Kidney tubule cell (primary cell): ENCODE measurements around the gene PDXDC1.
"Not testable (repeated sequence)": the region's sequence is repeated elsewhere in the genome, so short reads cannot be mapped to it uniquely, and the experiment has no call there.

ENCODE experiments used
- DNase-seq: peaks from one replicate; pipeline ENCODE4 v3.0.0-alpha.2; 2018; ENCODE audit warnings: low spot score

The PDXDC1 gene

DNA sequence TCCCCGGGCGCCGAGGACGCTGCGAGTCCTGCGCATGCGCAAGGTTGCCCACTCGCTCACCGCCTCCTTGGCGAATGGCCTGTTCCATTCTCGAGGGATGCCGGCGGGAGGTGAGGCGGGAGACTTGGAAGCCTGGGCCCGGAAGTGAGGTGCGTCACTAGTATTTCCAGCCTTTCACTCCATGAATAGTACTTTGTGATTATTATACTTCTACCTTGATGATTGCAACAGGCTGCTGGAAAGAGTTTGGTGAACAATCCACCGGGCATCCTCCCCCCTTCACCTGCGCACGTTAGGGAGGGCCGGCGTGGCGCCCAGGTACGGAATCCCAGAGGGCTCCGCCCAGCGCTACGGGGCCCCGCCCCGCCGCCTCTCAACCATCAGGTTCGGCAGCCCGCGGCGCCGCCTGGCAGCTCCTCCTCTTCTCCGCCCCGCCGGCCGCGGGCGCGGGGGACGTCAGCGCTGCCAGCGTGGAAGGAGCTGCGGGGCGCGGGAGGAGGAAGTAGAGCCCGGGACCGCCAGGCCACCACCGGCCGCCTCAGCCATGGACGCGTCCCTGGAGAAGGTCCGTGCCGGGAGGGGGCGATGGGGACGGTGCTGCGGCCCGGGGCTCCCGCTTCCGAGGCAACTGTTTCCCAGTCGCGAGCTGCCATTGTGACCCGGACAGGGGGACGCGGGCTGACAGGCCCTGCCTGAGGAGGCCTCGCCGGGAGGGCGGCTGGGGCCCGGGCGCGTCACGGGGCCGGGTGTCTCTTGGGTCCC, at the start of gene PDXDC1:
Gene PDXDC1, plus strand, starts transcription at position 371 of the 762 bp plus-strand sequence. Its CDS starts 174 bp downstream, at position 545.
- DNase-seq, result peak; percentile 99

DNA sequence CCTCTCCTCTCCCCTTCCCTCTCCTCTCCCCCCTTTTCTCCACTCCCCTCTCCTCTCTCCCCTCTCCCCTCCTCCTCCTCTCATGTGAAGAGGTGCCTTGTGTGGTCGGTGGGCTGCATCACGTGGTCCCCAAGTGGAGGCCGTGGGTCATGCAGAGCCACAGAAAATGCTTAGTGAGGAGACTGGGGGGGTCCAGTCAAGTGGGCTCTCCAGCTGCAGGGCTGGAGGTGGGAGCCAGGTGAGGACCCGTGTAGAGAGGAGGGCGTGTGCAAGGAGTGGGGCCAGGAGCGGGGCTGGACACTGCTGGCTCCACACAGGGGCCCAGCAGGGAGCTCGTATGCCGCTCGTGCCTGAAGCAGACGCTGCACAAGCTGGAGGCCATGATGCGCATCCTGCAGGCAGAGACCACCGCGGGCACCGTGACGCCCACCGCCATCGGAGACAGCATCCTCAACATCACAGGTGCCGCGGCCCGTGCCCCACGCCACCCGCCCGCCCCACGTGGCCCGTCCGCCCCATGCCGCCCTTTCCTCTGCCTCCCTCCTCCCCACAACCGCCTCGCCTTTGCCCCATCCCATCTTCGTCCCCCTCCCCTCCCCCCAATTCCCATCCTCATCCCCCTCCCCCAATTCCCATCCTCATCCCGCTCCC, 46.6 kb upstream of the PDXDC1 start:
- peak; percentile 4 for DNase-seq

DNA sequence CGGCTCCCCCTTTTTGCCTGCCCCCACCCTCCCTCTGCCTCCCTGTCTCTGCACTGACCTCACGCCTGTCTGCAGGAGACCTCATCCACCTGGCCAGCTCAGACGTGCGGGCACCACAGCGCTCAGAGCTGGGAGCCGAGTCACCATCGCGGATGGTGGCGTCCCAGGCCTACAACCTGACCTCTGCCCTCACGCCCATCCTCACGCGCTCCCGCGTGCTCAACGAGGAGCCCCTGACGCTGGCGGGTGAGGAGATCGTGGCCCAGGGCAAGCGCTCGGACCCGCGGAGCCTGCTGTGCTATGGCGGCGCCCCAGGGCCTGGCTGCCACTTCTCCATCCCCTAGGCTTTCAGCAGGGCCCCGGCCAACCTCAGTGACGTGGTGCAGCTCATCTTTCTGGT, 45.6 kb upstream of the PDXDC1 start:
- not testable (repeated sequence) for DNase-seq

DNA sequence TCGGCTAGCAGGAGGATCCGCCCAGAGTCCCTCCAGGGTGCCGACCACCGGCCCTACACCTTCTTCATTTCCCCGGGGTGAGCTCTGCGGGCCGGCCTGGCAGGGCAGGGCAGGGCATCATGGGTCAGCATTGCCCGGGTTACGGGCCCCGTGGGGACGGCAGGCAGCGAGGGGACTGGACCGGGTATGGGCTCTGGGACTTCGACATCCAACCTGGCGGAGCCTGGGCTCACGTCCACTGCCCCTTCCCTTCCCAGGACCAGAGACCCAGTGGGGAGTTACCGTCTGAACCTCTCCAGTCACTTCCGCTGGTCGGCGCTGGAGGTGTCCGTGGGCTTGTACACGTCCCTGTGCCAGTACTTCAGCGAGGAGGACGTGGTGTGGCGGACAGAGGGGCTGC, 44.6 kb upstream of the PDXDC1 start:
- DNase-seq, result not testable (repeated sequence)

GRCh38 chr16:14930971-14931370, 43.9 kb upstream of the PDXDC1 start:
- DNase-seq, result not testable (repeated sequence)

DNA sequence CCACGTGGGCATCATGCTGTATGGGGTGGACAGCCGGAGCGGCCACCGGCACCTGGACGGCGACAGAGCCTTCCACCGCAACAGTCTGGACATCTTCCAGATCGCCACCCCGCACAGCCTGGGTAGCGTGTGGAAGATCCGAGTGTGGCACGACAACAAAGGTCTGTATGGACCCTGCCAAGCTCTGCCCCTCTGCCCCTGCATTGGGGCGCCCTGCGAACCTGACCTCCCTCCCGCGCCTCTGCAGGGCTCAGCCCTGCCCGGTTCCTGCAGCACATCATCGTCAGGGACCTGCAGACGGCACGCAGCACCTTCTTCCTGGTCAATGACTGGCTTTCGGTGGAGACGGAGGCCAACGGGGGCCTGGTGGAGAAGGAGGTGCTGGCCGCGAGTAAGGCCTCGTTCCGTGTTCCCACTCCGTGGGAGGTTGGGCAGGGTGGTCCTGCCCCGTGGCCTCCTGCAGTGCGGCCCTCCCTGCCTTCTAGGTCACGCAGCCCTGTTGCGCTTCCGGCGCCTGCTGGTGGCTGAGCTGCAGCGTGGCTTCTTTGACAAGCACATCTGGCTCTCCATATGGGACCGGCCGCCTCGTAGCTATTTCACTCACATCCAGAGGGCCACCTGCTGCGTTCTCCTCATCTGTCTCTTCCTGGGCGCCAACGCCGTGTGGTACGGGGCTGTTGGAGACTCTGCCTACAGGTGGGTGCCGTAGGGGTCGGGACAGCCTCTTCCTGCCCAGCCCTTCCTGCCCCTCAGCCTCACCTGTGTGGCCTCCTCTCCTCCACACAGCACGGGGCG, 42.0 kb upstream of the PDXDC1 start:
- not testable (repeated sequence) for DNase-seq

DNA sequence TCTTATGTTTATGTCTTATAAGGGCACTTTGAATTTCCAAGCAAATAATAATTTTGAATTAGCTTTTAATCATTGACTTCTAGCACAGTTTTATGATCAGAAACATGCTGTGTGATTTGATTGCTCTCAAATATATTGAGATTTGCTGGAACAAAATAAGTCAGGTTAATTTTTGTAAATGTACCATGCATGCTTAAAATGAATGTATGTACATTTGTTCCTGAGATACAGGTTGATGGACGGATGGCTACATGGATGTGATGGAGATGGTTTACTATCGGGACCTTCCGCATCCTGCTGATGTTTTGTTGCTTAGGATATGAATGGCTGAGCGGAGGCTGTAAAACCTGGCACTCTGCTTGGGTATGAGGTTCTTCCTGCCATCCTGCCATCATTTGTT, 37.7 kb upstream of the PDXDC1 start, which contains the start of gene NPIPA1:
Gene NPIPA1, plus strand, starts transcription at position 301 of the 400 bp plus-strand sequence. Its CDS starts 0 bp downstream, at position 301.
- not testable (repeated sequence) for DNase-seq

DNA sequence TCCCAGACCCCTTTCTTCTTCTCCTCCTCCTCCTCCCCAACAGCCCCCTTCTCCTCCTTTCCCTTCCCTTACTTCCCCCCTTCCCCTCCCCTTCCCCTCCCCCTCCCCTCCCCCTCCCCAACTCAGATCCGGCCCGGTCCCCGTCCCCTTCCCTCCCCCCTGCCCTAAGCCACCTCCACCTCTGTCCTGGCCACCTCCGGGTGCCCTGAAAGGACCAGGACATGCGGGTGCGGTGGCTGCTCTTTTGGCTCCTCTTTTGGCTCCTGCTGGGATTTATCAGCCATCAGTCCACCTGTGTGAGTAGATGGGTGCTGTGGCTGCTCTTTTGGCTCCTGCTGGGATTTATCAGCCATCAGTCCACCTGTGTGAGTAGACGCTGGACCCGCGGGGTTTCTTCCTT, 36.8 kb upstream of the PDXDC1 start:
- DNase-seq, result not testable (repeated sequence)

DNA sequence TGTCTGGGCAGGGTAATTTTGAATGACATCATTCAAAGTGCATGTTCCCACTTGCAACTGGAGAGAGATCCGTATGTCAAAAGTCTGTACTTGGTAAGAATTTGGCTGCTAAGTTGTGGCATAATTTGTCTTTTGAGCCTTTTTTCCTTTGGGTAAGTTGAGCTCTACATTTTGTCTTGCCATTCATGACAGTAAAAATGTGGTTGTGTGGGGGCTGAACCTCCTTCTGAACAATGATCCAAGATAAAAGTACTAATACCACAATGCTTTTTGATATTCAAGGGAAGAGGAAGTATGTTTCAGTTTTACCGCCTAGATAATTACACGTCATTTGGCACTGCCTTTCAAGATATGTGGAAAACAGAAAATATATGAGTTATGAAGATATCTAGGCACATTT, 32.1 kb upstream of the PDXDC1 start:
- DNase-seq, result not testable (repeated sequence)

GRCh38 chr16:14955546-14956231, 19.1 kb upstream of the PDXDC1 start:
- no peak for DNase-seq

GRCh38 chr16:14957576-14958322, 17.1 kb upstream of the PDXDC1 start:
- DNase-seq, result no peak

DNA sequence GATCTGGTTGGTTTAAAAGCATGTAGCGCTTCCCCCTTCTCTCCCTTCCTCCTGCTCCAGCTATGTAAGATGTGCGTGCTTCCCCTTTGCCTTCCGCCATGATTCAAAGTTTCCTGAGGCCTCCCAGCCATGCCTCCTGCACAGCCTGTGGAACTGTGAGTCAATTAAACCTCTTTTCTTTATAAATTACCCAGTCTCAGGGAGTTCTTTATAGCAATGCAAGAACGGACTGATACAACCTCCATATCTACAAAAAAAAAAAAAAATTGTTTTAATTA, 16.6 kb upstream of the PDXDC1 start:
- no peak for DNase-seq

DNA sequence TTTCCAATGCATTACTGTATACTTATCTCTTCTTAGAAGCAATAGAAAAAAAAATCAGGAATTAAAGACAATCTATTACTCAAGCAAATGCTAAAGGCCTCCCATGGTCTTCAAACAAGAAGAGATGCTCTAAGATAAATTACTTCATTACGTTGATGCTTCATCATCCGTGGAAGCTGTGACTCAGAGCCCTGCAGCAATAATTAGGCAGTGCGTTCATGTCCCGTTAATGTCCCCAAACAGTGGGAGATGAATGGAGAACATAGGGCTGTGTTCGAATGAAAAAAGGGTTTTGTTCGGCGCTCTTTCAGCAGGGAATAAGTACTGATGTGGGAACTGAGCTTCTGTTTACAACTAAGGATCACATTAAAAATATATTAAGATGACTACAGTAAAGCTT, 15.9 kb upstream of the PDXDC1 start:
- DNase-seq, result no peak

GRCh38 chr16:14961405-14962186, 13.2 kb upstream of the PDXDC1 start:
- DNase-seq, result no peak

GRCh38 chr16:14963281-14964173, 11.3 kb upstream of the PDXDC1 start:
- DNase-seq, result no peak

DNA sequence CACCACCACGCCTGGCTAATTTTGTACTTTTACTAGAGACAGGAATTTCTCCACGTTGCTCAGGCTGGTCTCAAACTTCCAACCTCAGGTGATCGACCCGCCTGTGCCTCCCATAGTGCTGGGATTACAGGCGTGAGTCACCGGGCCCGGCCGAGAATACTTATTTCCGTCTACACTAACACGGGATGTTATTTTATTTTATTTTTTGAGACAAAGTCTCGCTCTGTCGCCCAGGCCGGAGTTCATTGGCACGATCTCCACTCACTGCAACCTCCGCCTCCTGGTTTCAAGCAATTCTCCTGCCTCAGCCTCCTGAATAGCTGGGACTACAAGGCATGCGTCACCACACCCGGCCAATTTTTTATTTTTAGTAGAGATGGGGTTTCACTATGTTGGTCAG, 9.5 kb upstream of the PDXDC1 start:
- DNase-seq, result no peak

DNA sequence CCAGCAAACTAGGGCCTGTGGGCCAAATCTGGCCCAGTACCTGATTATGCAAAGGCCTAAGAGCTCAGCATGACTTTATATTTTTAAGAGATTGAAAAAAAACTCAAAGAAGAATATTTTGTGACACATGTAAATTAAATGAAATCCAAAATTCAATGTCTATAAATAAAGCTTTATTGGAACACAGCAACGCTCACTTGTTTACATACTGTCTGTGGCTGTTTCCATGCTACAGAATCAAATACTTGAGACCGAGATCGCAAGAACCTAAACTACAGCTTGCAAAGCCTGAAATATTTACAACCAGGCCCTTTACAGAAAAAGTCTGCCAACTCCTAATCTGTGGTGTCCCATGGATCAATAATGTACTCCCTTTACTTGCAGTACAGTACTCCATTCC, 5.0 kb upstream of the PDXDC1 start:
- not testable (repeated sequence) for DNase-seq

DNA sequence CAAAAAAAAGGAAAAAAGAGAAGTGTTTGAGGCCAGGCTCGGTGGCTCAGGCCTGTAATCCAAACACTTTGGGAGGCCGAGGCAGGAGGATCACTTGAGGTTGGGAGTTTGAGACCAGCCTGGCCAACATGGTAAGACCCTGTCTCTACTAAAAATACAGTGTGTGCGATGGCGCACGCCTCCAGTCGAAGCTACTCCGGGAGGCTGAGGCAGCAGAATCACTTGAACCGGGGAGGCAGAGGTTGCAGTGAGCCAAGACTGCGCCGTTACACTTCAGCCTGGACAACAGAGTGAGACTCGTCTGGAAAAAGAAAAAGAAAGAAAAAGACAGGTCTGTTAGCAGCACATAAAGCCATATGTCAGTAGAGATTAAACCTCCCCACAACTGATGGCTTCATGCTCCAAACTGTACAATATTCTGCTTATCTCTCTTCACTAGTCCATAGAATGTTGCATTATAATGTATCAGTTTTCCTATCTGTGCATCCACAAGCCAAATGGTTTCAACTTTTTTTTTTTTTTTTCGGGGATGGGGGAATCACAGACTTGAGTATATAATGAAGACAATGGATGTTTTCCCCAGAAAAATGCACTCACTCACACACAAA, 3.1 kb upstream of the PDXDC1 start:
- DNase-seq, result not testable (repeated sequence)

DNA sequence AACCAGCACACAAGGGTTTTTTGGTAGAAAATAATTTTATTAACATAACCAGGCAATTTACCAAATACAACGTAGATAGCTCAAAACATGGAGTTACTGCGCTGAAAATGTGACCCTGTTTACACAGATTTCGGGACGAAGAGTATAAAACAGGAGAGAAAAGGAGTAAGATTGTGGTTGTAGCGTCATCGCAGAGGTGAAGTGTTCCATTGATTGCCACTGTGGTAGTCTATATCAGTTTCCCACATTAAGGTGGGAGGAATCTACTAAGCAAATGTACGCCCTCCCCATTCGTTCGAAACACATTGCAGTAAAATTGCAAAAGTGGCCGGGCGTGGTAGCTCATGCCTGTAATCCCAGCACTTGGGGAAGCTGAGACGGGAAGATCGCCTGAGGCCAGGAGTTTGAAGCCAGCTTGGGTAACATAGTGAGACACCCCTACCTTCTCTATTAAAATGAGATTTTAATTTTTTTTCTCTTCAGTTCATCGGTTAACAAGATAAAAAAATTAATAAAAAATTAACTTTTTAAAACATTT, 972 bp upstream of the PDXDC1 start:
- not testable (repeated sequence) for DNase-seq
